PC-9 (cell line): ENCODE data around the gene FAU.

Source experiments
- EZH2 ChIP-seq: fragments of 200-600 bp; sonication (generic); IDR thresholded peaks from 2 replicates; pipeline ENCODE4 v1.8.0; 2017; ENCODE audit warnings: antibody characterized with exemption, low read depth
- TF ChIP-seq, protein P1 (sequence below): fragments of 200-600 bp; sonication (generic); conservative IDR thresholded peaks from 2 replicates; pipeline ENCODE4 v1.6.1; 2017; ENCODE audit warnings: mixed run types, antibody characterized with exemption, mild to moderate bottlenecking, moderate library complexity

DNA sequence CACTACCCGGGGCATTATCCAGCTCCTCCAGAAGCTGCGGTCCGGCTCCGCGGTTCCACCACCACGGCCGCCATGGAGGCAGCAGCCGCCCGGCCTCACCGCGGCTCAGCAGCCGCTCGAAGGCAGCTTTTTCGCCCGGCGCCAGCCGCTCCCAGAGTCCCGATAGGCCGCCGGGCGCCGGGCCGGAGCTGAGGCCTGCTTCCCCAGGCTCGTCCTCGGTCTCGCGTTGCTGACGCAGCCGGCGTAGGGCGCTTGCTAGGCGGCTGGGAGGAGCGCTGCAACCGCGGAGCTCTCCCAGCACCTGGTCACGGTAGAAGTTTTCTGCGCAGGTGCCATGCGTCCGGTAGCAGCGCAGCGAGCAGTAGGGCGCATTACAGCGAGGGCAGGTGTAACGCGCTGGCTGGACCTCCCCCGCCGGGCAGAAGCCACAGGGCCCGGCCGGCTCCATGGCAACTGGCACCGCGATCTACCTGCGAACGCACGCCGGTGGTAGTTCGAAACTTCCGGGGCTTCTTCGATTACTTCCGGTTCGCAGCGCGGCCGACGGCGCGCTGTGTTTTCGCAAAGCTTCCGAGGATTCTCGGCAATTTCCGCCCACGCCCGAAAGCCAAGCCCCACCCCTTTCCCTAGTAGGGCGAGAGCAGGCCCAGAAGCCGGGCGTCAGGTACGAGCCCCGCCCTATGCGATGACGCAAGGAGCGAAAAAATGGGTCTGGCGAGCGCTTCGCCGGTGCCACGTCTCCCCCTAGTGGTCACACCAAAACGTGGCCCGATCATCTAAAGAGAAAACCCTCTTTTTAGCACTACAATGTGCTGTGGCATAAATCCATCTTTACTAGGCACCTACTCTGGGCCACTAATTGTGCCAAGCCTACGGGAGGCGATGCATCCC, 4.5 kb downstream of the FAU start, which contains the start of gene ZNHIT2:
- TF ChIP-seq, protein P1, sequence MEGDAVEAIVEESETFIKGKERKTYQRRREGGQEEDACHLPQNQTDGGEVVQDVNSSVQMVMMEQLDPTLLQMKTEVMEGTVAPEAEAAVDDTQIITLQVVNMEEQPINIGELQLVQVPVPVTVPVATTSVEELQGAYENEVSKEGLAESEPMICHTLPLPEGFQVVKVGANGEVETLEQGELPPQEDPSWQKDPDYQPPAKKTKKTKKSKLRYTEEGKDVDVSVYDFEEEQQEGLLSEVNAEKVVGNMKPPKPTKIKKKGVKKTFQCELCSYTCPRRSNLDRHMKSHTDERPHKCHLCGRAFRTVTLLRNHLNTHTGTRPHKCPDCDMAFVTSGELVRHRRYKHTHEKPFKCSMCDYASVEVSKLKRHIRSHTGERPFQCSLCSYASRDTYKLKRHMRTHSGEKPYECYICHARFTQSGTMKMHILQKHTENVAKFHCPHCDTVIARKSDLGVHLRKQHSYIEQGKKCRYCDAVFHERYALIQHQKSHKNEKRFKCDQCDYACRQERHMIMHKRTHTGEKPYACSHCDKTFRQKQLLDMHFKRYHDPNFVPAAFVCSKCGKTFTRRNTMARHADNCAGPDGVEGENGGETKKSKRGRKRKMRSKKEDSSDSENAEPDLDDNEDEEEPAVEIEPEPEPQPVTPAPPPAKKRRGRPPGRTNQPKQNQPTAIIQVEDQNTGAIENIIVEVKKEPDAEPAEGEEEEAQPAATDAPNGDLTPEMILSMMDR, result peak; percentile 98
- TF ChIP-seq EZH2, result no peak
